NCI-H146 treated with DMSO at 0.1 percent for 48 hours (cell line): ENCODE data around the gene HJURP.

ENCODE experiments used
- DNase-seq: peaks from one replicate; lab custom pipeline; 2025; ENCODE audit not compliant: unreplicated experiment; lab: John Stamatoyannopoulos, UW

Gene HJURP

DNA sequence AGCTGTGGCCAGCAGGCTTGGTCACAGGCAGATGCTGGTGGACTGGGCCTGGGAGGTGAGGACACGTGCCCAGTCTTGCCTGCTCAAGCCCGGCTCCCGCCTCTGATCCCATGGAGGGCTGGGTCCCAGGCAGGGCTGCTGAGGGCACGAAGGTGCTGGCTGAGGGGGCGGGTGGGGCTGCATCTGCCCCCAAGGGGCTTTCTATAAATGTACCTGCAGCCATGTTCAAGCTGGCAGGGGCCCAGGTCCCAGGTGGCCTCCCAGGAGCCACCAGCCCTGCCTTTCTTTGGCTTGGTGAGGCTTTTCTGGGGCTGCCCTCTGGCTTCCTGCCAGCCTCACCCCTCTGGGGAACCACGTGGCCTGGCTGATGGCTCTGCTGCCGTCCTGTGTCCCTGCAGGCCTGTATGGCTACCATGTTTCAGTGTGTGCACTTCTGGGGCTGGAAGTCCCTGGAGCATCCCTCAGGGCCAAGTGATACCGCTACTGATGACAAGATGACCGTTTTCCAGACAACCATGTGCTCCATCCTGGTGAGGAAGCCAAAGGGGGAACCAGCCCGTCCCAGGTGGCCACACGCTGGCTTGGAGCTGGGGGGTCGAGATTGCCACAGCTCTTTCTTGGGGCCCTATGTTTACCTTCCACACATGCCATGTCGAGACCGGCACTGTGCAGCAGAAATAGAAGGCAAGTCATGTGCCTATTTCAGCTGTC, 23.2 kb downstream of the HJURP start:
- no peak for DNase-seq

- DNase-seq: no peak
Measured at GRCh38 chr2:233830111-233830802, 24.1 kb downstream of the HJURP start.

DNA sequence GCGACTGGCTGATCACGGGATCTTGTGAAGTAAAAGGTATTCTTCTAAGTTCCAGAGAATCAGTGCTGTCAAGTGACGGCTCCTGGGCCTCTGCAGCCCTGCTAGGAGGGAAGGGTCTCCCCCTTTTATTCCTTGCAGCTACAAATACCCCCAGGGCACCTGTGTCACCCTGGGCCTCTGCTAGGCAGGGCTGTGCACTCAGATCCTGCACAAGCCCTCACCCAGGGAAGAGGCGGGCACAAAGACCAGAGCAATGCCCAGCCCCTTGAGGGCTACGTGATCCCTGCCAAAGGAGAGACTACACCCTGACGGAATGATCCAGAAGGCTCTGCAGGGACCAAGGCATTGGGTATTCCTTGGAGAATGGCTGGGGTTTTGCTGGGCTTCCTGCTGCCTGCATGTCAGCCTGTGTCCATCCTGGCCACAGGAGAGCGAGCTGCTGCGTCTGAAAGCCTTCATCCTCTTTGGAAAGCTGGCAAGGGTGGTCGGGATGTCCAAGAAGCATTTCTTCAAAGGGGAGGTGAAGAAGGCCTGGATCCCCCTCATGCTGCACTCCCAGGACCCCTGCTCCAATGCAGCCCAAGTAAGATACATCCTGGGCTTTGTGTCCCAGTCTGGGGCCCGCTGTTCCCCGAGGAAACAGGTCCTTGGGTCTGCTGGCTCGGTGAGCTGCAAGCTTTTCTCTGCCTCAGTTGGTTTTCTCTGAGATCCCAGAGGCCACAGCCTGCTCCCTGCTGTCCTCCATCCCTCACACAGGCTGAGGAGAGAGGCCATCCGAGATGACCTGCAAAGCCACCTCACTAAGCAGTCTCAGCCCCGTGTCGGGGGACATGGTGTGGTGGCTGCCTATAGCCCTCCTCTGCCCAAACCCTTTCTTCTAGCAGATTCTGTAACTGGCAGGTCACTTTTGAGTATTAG, 24.9 kb downstream of the HJURP start:
- no peak for DNase-seq

GRCh38 chr2:233828546-233829192, 25.7 kb downstream of the HJURP start:
- no peak for DNase-seq

DNA sequence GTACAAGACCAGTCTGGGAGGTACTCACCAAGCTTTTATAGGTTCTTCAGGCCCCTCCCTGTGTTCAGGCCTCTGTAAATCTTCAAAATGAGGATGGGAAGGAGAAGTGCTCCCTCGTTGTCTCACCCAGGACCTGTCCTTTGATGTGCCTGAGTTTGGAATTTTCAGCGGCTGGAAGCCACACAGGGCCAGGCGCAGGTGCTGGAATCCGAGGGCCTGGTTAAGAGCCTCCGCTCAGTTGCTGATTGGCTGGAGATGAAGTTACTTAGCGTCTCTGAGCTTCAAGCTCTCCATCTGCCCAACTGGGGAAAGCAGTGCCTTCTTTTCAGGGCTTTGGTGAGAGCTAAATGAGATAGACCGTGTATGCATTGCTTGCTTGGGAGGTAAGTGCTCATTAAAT, 30.0 kb downstream of the HJURP start:
- DNase-seq: no peak

DNA sequence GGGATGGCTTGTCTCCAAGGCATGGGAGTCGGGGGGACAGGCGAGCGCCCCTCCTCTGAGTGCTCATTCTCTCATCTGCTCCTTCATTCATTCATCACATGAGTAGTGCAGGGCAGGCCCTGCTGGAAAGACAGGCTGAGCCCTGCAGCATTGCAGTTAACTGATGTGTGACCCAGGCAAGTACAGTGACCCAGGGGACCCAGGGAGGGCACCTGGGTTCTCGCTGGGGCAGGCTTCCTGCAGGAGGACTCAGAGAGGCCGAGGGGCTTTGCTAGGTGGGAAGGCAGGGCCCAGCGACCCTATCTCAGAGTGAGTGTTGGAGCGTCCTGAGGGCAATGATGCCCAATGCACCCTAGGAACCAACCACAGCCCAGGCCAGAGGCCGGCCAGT, 30.6 kb downstream of the HJURP start:
- no peak for DNase-seq

DNA sequence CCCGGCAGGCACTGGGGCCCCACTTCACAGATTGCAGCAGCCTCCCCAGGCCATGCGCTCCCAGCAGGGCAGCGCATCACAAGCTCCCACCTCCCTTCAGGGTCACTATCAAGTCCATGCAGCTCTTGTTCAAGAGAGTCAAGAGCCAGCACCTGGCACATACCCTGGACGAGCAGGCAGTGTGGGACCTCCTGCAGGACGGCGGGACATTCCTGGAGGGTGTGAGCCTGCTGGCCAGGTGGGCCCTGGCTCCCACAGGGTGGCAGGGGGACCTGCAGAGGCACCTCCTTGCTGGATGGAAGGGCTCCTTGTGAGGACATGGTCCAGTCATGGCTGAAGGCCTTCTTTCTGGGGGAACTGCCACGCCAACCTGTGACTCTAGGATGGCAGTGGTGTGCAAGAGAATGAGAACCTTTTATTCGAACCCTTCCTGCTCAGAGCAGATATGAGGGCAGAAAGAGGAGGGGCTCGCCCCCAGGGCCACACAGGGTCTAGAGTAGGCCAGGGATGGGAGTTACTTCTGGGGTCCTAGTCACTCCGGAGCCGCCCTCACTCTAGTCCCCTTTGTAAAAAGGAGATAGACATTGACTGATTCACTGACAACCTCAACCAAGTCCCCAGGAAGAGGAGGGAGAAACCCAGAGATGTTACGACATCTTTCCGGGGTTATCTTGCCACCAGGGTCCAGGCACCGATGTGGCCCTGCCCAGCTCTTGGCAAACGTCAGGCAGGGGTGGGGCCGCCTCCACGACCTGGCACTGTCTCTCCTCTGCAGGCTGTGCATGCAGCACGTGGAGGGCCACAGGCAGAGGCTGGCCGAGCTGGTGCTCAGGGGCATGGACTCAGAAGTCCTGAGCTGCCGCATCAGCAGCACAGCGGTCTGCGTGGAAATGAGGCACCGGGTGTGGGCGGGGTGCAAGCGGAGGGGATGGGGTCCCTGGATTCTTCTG, 31.3 kb downstream of the HJURP start:
- no peak for DNase-seq

- DNase-seq: no peak
Measured at GRCh38 chr2:233822101-233822771, 32.1 kb downstream of the HJURP start.

DNA sequence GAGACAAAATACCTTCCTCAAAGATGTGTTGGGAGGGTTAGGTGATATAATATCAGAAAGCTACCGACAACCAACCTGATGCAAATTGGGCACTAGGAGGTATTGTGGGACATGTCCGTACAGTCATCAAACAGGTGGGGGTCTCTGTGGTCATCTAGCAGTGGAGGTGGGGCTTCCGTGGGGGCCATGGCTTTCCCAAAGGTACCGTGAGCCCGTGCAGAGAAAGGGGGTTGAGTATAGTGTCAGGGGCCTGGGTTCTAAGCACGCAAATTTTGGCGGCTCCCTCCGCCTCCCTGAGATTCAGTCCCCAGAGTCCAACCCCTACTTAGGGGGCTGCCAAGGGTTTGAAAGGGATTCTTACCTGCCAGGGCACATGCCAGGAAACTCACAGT, 32.6 kb downstream of the HJURP start:
- DNase-seq: no peak

- DNase-seq: no peak
Measured at GRCh38 chr2:233821196-233821595, 33.1 kb downstream of the HJURP start.

GRCh38 chr2:233820774-233821105, 33.6 kb downstream of the HJURP start:
- no peak for DNase-seq

DNA sequence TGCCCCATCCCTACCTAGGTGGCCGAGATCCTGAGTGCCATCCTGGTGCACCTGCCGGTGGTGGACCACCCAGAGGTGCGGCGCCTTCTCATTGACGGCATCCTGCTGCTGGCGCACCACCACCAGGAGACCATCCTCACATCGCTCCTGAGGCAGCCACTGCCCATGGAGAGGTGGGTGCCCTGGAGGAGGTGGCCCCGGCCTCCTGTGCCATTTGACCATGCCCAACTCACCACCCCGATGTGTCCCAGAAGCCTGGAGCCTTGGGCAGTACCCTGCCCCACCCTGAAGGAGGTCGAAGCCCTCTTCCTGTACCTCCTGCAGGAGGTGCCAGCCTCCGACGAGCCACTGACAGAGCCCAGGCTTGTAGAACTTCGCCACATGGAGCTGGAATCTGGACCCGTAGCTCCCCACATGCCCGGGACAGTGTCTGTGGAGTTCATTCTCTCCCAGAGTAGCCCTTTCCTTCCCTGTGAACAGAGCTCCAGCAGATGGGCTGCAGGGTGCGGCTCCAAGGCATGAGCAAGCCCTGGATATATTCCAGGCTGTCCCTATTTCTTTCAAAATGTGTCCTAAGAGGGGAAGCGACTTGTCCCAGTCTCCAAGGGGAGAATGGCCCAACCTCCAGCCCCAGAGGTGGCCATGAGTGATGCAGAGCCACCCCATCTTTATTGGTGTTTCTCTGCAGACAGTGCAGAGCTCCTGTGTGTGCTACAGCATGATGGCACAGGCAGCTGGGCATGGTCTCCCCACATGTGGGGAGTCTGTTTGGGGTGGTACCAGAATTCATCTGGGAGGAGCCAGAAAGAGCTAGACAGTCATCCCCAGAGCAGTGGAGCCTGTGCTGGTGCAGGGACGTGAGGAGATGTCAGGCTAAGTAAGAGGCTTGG, 34.2 kb downstream of the HJURP start:
- no peak for DNase-seq

- DNase-seq: no peak
Measured at GRCh38 chr2:233818639-233819621, 35.4 kb downstream of the HJURP start.

GRCh38 chr2:233817995-233818638, 36.2 kb downstream of the HJURP start:
- no peak for DNase-seq

GRCh38 chr2:233817361-233817911, 36.9 kb downstream of the HJURP start:
- DNase-seq: no peak

GRCh38 chr2:233816771-233817170, 37.6 kb downstream of the HJURP start:
- DNase-seq: no peak

- DNase-seq: no peak
Measured at GRCh38 chr2:233816334-233816733, 38.0 kb downstream of the HJURP start.
